HAP-1 (cell line): ENCODE measurements around the gene ADRA2C.
"Not testable (repeated sequence)": the region's sequence is repeated elsewhere in the genome, so short reads cannot be mapped to it uniquely, and the experiment has no call there.

Experiments
- DNase-seq, 2 experiments: peaks; one replicate each; pipeline ENCODE4 v3.0.0-alpha.2; 2016 to 2020; ENCODE audit warnings: low spot score in 2 of 2
- H3K27me3 ChIP-seq: fragments of 250-450 bp; sonication (Bioruptor Pico); 2 replicates; pipeline ENCODE4 v1.5.1; 2020; ENCODE audit warnings: low read depth, mild to moderate bottlenecking, moderate library complexity
- H3K36me3 ChIP-seq: fragments of 250-450 bp; sonication (Bioruptor Pico); replicated peaks from 2 replicates; pipeline ENCODE4 v1.5.1; 2020; ENCODE audit warnings: mild to moderate bottlenecking
- H3K4me1 ChIP-seq: fragments of 250-450 bp; sonication (Bioruptor Pico); 2 replicates; pipeline ENCODE4 v1.5.1; 2020; ENCODE audit warnings: mild to moderate bottlenecking
- H3K4me3 ChIP-seq: fragments of 250-450 bp; sonication (Bioruptor Pico); 2 replicates; pipeline ENCODE4 v1.5.1; 2020; ENCODE audit warnings: mild to moderate bottlenecking, moderate library complexity
- H3K9me3 ChIP-seq: fragments of 250-450 bp; sonication (Bioruptor Pico); 2 replicates; pipeline ENCODE4 v1.5.1; 2020; ENCODE audit warnings: mild to moderate bottlenecking, moderate library complexity
- in situ Hi-C: fragments of 300-500 bp; cut with MboI; formaldehyde crosslinking; loops from 3 replicates; pipeline ENCODE4 v1.14.3; 2020; ENCODE audit warnings: low sequenced_read_pairs, inconsistent platforms, mixed read lengths

Gene ADRA2C

DNA sequence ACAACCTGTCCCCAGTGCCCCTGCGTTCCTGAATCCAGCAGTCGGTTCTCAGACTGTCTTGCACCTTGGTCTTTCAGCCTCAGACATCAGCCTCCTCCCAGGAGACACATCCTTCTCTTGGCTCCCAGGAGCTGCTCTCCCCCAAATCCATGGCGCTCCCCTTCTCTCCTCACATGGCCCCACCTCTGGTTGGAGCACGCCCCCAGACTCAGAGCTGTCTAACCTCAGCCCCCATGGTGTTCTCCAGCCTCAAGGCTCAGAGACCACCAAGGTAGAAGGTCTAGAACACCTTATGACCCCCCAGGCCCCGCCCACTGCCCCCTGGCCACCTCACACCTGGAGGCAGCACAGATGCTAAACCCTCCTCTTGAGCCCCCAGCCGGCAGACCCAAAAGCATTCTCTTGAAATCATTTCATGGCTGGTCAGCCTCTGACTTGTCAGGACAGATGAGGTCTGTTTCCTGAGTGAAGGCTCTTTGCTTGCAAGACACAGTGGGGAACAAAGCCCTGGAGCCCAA is 47.9 kb downstream of the ADRA2C start:
- Histone ChIP-seq H3K36me3 (no peaks in the 10 kb centered on the region), H3K4me1 (no peaks in the 10 kb centered on the region), H3K9me3 (no peaks in the 10 kb centered on the region), H3K4me3 (no peak overlapping the region), H3K27me3 (no peaks in the 10 kb centered on the region)
- DNase-seq: no peak
- in situ Hi-C loops: no loop called here

DNA sequence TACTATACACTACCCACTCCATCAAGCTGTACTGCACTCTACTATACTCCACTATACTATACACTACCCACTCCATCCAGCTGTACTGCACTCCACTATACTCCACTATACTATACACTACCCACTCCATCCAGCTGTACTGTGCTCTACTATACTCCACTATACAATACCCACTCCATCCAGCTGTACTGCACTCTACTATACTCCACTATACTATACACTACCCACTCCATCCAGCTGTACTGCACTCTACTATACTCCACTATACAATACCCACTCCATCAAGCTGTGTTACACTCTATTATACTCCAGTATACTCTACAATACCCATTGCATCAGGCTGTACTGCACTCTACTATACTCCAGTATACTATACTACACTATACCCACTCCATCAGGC is 48.7 kb downstream of the ADRA2C start:
- DNase-seq, in situ Hi-C loops, H3K9me3 ChIP-seq: not testable (repeated sequence)

DNA sequence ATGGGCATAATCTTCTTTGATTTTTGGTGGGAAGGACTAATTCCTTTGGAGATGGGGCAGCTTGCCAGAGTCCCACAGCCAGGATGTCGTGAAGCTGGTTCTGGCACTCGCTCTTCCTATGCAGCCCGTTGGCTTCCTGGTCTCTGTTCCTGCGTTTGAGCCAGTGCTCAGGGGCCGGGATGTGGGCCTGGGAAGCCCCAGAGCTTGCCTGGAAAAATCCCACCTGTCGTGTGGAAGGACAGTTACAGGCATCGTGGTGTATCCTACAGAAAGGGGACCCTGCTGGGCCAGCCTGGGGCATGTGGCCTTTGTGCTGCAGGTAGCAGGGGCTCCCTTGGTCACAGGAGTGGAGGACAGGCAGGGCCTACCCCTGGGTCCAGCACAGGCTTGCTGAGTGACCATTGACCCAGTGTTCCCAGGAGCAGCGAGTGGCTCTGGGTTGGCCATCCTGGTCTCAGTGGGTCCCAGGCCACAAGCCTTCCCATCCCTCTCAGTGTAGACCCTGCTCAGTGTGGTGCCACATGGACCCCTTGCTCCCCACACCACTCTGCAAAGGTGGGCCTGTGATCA is 50.2 kb downstream of the ADRA2C start:
- Histone ChIP-seq H3K9me3 (no peaks in the 10 kb centered on the region), H3K27me3 (no peaks in the 10 kb centered on the region), H3K36me3 (no peaks in the 10 kb centered on the region), H3K4me3 (no peak overlapping the region), H3K4me1 (no peaks in the 10 kb centered on the region)
- in situ Hi-C loops: no loop called here
- DNase-seq: no peak

More for the DNA sequence above, 48.7 kb downstream of the ADRA2C start:
- H3K27me3 ChIP-seq, H3K4me1 ChIP-seq, H3K36me3 ChIP-seq, H3K4me3 ChIP-seq: not testable (repeated sequence)

DNA sequence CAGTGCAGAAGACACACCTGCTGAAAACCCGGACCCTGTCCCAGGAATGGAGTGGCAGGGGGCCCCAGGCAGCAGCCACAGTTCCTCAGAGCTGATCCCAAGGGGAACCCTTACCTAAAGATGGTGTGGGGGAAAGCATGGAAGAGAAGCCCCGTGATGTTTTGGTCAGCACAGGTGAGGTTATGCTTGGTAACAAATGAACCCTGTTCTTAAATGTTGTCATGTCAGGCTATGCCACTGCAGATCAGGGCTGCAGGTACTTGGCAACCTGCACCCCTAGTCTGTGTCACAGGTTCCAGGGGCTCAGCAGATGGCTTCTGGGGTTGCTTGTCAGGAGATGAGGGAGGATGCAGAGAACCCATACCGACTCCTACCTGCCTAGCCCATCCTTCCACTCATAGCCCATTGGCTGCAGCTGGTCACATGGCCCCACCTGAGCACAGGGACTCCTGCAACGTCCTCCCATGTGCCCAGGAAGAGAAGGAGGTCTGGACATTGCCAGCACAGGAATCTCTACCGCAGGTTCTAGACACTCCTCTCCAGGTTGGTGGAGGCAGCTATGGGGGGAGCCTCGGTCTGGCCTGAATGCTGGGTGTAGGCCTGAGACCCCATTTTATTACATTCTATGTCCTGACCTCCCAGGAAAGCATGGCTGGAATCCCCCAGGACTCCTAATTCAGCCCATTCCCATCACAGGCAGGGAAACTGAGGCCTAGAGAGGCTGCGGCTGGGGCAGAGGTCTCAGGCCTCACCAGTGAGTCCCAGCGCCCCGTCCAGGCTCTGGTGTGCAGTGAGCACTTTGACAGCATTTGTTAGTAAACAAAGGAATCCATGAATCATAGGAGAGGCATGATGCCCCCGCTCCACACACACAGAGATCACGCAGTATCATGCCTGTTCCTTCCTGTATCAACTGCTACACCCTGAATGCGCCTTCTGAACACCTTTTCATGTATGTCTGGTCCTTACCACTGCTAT is 51.1 kb downstream of the ADRA2C start:
- no peaks in the 10 kb centered on the region for H3K27me3 ChIP-seq
- in situ Hi-C loops: no loop called here
- no peaks in the 10 kb centered on the region for H3K36me3 ChIP-seq
- no peak overlapping the region for H3K4me3 ChIP-seq
- no peaks in the 10 kb centered on the region for H3K4me1 ChIP-seq
- DNase-seq: no peak
- no peaks in the 10 kb centered on the region for H3K9me3 ChIP-seq
